ENCODE data around the gene KLHL5. TPM values are rescaled to one million over a fixed set of nuclear protein-coding genes. Genes with fewer than 3 reads are reported as not detected.
A peak's percentile ranks its signal among the peaks of the same experiment; 100 is the strongest.

KLHL5 gene
- total and polyA plus RNA-seq, 9 of the 15 experiments (the other 6 are each of a cell fraction or from before 2014, with no cell fraction given): 8.0 to 30.8 (median 22.1) TPM

- no peak overlapping the region for H3K4me3 ChIP-seq
These were observed 22.9 kb upstream of the KLHL5 start for GRCh38 chr4:39039108-39039507.

More at GRCh38 chr4:39039108-39039507, 22.9 kb upstream of the KLHL5 start:
- H3K27me3 ChIP-seq (ENCODE audit: control insufficient read depth in 2 of 2, insufficient read depth in 2 of 2, low read length in 2 of 2): no peaks in the 10 kb centered on the region
- no peaks in the 10 kb centered on the region for H3K9me1 ChIP-seq (ENCODE audit: control insufficient read depth, insufficient read depth, low read length)
- no peak overlapping the region for H3K27ac ChIP-seq (ENCODE audit: extremely low read depth, low read depth, low read length)
- no peaks in the 10 kb centered on the region for H3K36me3 ChIP-seq (ENCODE audit: control insufficient read depth, insufficient read depth, low read length)
- H4K20me1 ChIP-seq (replicated peaks; ENCODE audit: control insufficient read depth, insufficient read depth, low read length): no peaks in the 10 kb centered on the region
- in situ Hi-C loops (cut with MboI) (no loop called here), intact Hi-C loops (cut with micrococcal nuclease) (no loop called here)
- ATAC-seq: no peak
- H3K4me1 ChIP-seq (replicated peaks in 1 of 2; ENCODE audit: control insufficient read depth in 2 of 2, insufficient read depth in 2 of 2, low read length in 2 of 2): peaks cover 9 to 15% of the 10 kb centered on the region in 2 experiments; a peak in 4 of 5 replicates
- POLR2A ChIA-PET: no interaction called here
- no peaks in the 10 kb centered on the region for H3K9me3 ChIP-seq (replicated peaks; ENCODE audit: control insufficient read depth, insufficient read depth, low read depth, low read length)
- no peak for TF ChIP-seq ZNF311 (CRISPR knock-in tag; IDR thresholded peaks at IDR 0.05)
- no peak for TF ChIP-seq NFXL1 (CRISPR knock-in tag; IDR thresholded peaks at IDR 0.05)
- peak; percentile 94 for TF ChIP-seq ZNF24 (IDR thresholded peaks at IDR 0.05)
- TF ChIP-seq TCF7 (IDR thresholded peaks at IDR 0.05; ENCODE audit: borderline replicate concordance): no peak
- no peak for TF ChIP-seq ZBTB49 (CRISPR knock-in tag; IDR thresholded peaks at IDR 0.05; ENCODE audit: borderline replicate concordance)
- H3K79me2 ChIP-seq (ENCODE audit: control insufficient read depth, insufficient read depth, low read length): no peaks in the 10 kb centered on the region
- H3K4me2 ChIP-seq (ENCODE audit: insufficient read depth, low read length): no peak overlapping the region
- no peak for DNase-seq (ENCODE audit: extremely low read depth in 1 of 4, low spot score in 3 of 4)
- no peak overlapping the region for H3K9ac ChIP-seq (ENCODE audit: insufficient read depth in 1 of 2, low read depth in 2 of 2, low read length in 2 of 2)
- CTCF ChIA-PET (ENCODE audit: low intra/inter-chr PET ratio): no interaction called here
- FAIRE-seq: no peak
- BruUV-seq (replicated peaks): no TSS peak
- WGBS (ENCODE audit: insufficient coverage, low coverage, missing lambda C conversion rate): 81% methylated on average over 3 of the region's 3 CpGs
- 0 out of 2 replicates have a peak overlapping the region, but pooled peaks have one; percentile 58 for H2AFZ ChIP-seq (ENCODE audit: low read depth, low read length)
